Activated effector memory CD4-positive, alpha-beta T cell treated with anti-CD3 and anti-CD28 coated beads, Interleukin-2, amount 50 U/mL, for 16 hours (primary cell): ENCODE measurements around the gene CCDC142.
"Not testable (repeated sequence)": the region's sequence is repeated elsewhere in the genome, so short reads cannot be mapped to it uniquely, and the experiment has no call there.

Experiments
- DNase-seq: peaks from one replicate; pipeline ENCODE4 v3.0.0-alpha.2; 2020

The CCDC142 gene

DNA sequence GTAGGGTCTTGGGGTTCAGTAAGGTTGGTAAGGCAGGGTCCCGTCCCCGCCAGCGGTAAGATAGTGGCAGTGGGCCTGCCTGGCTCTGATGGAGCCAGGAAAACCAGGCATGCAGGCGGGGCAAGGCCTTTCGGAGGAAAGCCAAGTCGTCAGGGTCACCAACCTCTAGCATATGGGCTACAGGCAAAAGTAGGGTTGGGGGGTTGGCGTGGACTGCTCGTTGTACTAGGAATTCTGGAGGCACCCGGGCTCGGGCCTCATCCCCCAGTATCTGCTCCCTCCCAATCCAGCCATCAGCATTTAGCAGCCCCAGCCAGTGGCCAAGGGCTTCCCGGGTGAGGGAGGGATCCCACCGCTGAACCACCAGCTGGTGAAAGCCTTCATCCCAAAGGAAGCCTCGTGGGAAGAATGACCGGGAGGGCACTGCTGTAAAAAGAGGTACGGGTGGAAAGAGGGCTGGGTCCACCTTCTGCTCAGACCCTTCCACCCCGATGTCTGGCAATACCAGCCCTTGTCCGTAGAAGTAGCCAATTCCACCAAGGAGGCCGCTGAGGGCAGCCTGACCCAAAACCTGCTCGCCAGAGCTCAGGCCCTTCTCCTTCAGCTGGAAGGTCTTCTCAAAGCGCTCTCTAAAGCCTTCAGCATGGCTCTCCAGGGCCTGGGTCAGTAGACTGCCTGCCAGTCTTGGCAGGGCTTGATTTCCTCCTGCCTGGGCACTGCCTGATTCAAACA lies 20.6 kb downstream of the CCDC142 start:
- DNase-seq: no peak

DNA sequence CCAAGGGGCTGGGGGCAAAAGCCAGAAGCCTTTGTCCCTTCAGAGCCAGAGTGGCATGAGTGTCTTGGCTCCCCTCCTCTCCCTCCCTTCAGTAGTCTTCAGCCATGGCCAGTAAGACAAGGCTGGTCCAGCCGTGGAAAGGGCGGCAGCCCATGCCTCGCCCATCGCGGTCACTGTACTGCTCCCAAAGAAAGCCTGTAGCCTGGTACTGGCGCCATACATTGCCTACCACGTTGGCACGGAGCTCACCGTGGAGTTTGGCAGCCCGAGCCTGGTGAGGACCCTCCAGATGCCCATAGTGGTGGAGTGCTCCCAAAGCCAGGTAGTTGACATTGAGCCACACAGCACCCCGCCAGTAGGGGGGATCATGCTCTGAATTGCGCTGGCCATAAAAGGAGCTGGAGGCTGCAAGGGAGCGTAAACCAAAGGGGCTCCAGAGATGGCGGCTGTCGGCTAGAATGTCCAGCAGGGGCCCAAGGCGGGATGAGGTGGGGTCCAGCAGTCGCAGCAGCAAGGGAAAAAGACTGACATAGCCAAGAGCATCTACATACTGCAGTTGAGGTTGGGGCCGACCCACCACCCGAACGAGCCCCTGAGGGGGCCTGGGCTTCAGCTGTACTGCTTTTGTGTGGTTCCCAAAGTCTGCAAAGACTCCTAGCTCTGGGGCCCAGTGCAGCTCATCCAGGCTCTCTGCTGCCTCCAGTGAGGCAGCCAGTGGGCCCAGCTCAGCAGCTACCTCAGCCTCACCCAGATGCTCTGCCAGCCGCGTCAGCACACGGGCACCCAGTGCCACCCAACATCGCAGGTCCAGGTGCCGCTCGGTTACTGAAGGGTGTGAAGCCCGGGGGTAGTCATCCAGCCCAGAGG lies 21.4 kb downstream of the CCDC142 start:
- no peak for DNase-seq

DNA sequence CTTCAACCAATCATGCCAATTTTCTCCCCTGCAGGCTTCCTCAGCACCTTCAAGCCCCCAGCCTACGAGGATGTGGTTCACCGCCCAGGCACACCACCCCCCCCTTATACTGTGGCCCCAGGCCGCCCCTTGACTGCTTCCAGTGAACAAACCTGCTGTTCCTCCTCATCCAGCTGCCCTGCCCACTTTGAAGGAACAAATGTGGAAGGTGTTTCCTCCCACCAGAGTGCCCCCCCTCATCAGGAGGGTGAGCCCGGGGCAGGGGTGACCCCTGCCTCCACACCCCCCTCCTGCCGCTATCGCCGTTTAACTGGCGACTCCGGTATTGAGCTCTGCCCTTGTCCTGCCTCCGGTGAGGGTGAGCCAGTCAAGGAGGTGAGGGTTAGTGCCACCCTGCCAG lies 22.6 kb downstream of the CCDC142 start:
- not testable (repeated sequence) for DNase-seq

DNA sequence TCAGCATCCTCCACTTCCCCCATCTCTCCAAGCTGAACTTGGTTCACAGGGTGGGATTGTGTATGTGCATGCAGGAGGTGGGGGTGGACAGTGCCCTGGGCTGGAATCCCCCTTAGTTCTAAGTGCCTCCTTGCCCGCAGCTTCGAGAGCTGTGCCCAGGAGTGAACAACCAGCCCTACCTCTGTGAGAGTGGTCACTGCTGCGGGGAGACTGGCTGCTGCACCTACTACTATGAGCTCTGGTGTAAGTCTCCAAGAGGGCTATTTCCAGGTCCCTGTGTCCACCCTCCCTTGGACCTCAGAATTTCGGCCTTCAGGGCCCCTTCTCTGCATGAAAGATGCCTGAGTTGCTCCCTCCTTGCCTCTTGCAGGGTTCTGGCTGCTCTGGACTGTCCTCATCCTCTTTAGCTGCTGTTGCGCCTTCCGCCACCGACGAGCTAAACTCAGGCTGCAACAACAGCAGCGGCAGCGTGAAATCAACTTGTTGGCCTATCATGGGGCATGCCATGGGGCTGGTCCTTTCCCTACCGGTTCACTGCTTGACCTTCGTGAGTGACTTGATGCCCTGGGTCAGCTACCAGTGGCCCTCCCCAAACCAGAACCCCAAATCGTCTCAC lies 23.2 kb downstream of the CCDC142 start:
- not testable (repeated sequence) for DNase-seq

DNA sequence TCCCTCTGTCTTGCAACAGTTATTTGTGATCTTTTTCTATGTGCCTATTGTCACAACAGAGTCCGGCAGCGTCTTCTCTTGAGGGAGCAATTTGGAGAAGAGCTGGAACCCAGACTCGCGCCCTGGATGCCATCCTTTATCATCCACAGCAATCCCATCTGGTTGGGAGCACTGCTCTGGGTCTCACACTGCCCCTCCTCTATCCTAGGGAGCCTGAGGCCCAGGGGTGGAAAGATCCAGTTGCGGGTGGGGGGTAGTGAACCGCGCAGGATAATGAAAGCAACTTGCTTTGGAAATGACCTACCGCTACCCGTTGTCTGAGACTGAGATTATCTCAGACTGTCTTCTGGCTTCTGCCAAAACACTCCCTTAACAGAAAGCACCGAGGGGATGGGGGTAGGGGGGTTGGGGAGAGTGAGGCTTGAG lies 23.8 kb downstream of the CCDC142 start:
- no peak for DNase-seq

DNA sequence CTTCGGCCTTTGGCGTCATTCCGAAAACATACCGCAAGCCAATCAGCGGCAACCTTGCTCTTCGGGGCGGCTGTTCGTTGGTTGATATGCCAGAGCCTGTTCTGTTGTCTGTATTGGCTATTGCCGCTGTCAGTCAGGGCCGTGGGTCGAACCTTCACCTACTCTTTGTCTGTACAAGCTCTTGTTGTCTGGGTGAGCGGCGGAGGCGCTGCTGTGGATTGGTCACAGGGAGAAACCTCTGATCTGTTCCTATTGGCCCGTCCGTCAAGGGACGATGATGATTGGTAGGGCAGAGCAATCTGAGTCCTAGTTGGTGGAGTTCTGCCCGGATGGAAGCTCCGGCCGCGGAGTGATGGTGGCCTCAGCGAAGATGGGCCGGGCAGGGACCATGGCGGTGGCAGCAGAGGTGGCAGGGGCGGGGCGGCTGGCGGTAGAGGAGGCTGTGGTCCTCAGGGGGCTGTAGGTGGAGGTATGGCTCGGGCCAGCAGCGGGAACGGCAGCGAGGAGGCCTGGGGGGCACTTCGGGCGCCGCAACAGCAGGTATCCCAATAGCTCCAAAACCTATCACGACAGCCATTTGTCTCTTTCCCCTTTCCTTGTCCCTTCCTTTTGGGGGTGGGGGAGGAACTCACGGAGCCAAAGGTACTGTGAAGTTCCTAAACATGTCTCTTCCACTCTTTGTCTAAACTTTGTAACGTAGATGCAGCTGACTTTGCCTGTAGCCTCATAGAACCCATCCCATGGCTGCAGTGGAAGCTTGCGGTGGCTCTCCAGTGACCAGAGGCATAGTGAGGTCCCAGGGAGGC lies 24.5 kb downstream of the CCDC142 start, which contains the start of gene WBP1:
TSS of gene WBP1 (plus strand) at position 307 of the 806 bp plus-strand sequence. CDS start at position 472, 165 bp downstream.
- peak; percentile 99 for DNase-seq

DNA sequence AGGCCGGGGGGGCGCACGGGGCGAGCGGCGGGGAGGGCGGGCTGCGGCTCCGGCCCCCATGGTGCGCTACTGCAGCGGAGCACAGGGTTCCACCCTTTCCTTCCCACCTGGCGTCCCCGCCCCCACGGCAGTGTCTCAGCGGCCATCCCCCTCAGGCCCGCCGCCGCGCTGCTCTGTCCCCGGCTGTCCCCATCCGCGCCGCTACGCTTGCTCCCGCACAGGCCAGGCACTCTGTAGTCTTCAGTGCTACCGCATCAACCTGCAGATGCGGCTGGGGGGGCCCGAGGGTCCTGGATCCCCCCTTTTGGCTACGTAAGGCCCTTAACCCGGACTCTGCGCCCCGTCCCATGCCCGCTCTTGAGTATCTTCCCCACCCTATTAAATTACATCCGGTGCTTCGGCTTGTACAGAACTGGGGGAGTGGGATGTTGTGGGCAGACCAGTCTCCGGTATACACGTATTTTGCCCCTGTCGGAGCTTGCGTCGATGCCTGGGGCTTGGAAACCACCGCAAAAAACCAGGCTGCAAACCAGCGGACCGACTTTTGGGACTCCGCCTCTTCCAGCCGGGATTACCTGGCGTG lies 25.2 kb downstream of the CCDC142 start:
- DNase-seq: peak; percentile 94

DNA sequence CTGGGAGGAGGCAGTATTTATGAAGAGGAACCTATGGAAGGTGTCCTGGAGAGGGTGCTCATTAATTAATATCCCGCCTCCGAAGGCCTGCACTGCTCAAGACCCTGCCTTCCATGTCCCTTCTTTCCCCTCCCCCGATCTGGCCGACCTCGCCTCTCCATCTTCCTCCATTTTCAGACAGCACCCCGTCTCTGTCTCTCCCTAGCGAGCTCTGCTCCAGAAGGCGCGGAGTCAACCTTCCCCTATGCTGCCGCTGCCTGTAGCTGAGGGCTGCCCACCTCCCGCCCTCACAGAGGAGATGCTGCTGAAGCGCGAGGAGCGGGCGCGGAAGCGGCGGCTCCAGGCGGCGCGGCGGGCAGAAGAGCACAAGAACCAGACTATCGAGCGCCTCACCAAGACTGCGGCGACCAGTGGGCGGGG lies 25.7 kb downstream of the CCDC142 start:
- no peak for DNase-seq

DNA sequence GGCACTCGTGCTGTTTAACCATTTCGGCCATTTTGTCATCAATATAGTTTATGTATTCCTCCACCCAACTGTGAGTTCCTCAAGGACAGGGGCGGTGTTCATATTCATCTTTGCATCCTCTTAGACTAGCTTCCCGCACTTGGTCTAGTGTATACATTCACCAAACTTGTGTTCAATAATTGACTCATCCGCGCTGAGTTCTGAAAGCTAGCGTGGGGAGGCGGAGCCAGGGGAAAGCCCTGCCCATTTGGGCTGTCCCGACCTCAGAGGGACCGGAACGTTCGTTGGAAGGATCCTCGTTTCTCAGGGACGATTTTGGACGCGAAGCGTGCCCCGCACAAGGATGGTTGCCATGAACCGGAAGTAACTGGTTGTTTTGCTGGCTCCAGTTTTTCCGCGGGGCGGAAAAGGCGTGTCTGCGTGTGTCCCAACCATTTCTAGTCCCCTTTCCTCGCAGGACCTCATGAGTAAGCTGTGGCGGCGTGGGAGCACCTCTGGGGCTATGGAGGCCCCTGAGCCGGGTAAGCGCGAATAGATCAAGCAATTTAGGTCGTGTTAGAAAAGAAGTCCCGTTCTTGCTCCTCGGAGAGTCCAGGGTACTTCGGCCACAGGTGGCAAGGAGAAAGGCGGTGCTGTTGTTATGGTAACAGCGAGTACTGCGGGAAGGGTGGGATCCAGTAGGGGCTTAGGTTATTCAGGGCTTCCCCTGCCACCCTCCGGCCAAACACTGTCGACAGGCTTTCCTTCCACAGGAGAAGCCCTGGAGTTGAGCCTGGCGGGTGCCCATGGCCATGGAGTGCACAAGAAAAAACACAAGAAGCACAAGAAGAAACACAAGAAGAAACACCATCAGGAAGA lies 27.9 kb downstream of the CCDC142 start, which contains the start of gene INO80B:
TSS of gene INO80B (plus strand) at position 434 of the 858 bp plus-strand sequence. CDS start at position 464, 30 bp downstream.
- peak; percentile 98 for DNase-seq

DNA sequence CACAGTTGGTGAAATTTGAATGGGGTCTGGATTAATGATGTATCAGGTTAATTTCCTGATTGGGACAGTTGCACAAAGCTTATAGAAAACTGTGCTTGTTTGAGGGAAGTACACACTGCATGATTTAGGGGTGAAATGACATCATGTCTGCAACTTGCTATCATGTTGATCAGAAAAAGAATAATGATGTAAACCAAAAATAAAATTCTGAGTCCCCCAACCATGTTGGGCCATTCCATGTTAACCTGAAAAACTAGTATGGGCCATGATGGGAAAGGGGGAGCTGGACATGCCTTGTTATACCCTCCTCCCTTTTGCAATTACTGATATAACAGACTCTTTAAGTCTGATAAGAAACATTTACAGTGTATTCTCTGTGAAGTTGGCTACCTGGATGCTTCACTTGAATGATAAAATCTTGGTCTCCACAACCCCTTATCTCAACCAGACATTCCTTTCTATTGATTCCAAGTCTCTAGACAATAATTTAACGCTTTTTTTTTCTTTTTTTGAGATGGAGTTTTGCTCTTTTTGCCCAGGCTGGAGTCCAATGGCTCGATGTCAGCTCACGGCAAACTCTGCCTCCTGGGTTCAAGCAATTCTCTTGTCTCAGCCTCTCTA lies 32.1 kb downstream of the CCDC142 start:
- DNase-seq: no peak

DNA sequence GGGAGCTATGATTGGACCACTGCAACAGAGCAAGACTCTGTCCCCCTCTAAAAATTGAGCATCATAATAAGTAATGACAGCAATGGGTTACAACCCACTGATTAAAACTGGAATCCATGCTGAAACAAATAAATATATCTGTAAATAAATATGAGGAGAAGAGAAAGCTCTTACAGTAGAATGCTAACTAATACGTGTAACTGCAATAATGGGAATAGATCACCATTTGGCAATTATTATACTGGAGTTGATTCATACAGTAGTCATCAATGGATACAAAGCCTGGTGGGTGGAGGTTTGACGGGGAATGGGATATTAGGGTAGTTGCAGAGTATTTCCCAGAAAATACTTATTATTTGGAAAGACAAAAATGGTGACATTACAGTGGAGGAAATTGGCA lies 34.0 kb downstream of the CCDC142 start:
- DNase-seq: no peak

DNA sequence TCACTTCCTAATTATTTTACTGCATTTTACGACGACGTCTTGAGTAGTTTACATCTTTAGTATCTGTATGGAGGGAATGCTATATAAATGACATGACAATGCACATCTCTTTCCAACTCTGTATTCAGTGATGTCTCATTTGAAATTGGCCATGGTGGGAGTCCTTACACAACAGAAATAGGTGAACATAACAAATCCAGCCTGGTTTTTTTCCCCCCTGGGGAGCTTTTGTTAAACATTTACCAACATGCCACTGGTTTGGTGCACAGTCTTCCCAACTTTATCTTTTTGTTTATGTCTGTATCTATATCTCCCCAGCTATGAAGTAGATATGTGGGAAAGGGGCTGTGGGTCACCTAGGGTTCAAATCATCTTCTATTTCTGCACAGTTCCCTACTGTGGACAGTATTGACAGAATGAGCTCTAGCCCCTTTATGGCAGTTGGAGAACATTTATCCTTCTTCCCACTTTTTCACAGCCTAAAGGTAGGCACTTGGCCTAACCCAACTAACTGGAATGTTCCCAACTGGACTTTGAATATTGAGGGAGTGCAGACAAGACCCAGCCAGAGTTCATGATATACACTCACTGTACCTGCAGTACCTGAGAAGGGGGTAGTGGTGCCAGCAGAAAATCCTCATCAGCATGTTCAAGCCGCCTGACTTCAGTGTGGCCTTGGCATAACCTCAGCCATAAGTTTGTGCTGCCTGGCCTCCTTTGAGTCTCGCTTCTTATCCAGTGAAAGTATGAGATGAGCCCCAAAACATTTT lies 35.4 kb downstream of the CCDC142 start:
- DNase-seq: no peak

DNA sequence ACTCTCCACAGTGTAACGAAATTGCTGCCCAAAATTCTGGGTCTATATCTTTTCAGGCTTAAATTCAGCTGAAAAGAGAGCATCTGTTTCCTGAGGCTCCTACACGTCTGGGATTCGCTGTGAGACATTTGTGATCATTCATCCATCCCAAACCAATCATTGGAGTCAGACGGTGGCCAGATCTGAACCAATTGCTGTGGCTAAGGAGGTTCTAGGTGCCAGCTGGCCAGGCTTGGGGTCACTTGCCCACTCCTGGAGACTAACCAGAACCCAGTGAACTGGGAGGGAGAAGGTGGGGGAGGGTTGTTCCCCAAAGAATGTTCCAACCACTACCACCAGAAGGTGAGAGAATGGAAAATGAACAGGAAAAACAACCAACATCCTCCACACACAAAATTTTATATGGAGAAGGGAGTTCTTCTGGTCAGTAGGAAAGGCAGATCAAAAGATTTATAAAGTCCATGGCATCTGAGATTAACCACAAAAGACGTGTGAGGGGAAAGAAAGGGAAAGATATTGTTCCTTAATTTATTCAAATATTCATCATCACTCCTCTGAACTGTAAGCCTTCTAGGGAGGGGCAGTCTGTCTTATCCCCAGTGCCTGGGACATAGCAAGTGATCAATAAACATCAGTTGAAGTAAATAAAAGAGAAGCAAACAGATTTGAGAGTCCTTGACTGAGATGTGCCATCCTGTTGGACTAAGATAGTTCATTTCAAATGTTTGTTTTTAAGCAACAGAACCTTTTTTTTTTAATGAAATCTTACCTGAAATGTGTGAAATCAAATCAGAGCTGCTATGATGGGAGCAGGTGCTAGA lies 38.1 kb downstream of the CCDC142 start:
- no peak for DNase-seq

DNA sequence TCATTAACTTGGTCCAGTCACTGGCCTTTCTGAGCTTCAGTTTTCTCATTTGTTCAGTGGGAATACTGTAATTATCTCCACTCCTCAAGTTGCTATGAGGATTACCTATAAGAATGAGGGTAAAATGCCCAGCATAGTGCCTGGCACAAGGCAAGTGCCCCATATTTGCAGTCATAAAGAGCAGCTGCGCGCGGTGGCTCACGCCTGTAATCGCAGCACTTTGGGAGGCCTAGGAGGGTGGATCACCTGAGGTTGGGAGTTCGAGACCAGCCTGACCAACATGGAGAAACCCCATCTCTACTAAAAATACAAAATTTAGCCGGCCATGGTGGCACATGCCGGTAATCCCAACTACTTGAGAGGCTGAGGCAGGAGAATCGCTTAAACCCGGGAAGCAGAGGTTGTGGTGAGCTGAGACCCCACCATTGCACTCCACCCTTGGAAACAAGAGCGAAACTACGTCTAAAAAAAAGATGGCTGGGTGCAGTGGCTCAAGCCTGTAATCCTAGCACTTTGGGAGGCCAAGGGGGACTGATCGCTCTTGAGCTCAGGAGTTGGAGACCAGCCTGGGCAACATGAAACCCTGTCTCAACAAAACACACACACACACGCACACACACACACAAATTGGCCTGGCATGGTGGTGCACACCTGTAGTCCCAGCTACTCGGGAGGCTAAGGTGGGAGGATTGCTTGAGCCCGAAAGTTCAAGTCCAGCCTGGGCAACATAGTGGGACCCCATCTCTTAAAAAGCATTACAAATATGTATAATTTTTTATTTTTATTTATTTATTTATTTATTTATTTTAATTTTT lies 40.1 kb downstream of the CCDC142 start:
- not testable (repeated sequence) for DNase-seq

DNA sequence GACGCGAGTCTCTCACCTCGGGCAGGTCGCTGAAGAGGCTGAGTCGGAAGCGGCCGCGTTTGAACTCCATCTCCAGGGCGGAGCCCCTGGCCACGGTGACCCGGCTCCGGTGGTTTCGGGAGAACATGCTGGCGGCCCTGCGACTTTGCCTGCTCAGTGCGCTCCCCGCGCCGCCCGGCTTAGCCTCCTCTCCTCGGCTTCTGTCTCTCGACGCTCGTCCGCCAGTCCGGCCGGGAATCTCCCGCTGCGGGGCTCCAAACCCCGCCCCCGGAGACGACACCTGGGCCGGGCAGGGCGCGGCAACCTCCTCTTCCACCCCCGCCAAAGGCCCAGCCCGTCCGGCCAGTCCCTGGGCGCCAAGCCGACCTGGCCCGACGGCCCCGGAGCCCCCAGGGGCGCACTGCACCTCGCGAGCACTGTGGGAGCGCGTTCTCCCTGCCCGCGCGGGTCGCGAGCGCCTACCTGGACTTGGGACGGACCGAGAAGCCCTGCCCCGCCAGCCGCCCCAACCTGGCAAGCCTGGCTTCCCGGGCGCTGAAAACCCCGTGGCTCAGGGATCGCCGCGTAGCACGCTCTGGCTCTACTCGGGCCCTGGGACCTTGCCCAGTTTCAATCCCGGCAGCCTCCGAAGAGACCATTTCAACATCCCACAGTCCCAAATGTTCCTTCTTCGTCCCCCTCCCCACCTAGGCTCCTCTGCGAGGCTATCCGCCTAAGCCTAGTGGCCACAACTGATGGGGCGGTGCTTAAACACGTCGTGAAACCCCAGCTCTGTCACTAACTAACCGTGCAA lies 40.9 kb downstream of the CCDC142 start, which contains the start of gene RTKN:
TSS of gene RTKN (minus strand) at position 248 of the 793 bp plus-strand sequence. CDS start at position 127, 121 bp downstream.
- DNase-seq: peak; percentile 67

DNA sequence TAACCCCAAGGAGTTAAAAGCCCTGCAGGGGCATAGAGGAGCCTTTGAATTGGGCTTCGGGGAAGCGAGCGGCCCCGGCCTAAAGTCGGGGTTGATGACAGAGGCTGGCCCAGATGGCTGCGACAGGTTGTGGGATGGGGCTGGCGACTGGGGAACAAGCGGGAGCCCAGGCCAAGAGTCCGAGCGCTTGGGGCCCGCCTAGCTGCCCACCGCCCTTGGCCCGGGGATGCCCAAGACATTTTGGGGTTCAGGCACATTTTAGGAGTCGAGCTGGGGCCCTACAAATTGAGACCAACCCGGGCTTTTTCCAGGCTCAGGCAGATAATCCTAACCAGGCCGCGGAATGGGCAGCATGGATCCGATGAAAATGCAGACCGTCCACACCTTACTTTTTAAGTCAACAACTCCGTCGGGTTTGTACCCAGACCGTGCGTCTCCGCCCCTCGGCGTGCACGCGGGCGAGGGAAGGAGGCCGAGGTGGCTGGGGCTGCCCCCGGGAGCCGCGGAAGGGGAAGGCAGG lies 41.6 kb downstream of the CCDC142 start:
- DNase-seq: no peak
